SJSA1 (cell line): Measurements from ENCODE around the gene PCYT1B. TPM values are rescaled to one million over a fixed set of nuclear protein-coding genes. Genes with fewer than 3 reads are reported as not detected.

Experiments used
- DNase-seq, 2 experiments: peaks; one replicate each; pipeline ENCODE4 v3.0.0-alpha.2; 2015 to 2020; ENCODE audit warnings: low spot score in 2 of 2, low read depth in 1 of 2
- H3K27ac ChIP-seq: fragments of 250-450 bp; sonication (Bioruptor Pico); 2 replicates; pipeline ENCODE4 v1.5.1; 2020; ENCODE audit warnings: mild to moderate bottlenecking, moderate library complexity
- H3K27me3 ChIP-seq: fragments of 250-450 bp; sonication (Bioruptor Pico); replicated peaks from 2 replicates; pipeline ENCODE4 v1.5.1; 2020; ENCODE audit warnings: mild to moderate bottlenecking, moderate library complexity
- H3K36me3 ChIP-seq: fragments of 250-450 bp; sonication (Bioruptor Pico); 2 replicates; pipeline ENCODE4 v1.5.1; 2020; ENCODE audit warnings: mild to moderate bottlenecking
- H3K4me1 ChIP-seq: fragments of 250-450 bp; sonication (Bioruptor Pico); replicated peaks from 2 replicates; pipeline ENCODE4 v1.6.1; 2021; ENCODE audit warnings: mild to moderate bottlenecking
- H3K4me3 ChIP-seq: fragments of 250-450 bp; sonication (Bioruptor Pico); 2 replicates; pipeline ENCODE4 v1.5.1; 2020; ENCODE audit warnings: mild to moderate bottlenecking
- H3K9me3 ChIP-seq: fragments of 250-450 bp; sonication (Bioruptor Pico); replicated peaks from 2 replicates; pipeline ENCODE4 v1.5.1; 2020; ENCODE audit warnings: mild to moderate bottlenecking
- total RNA-seq: library from RNA; depleted of rRNA; stranded (reverse); fragments of >200 nt; shearing (Covaris generic); gene quantifications from 2 replicates; pipeline ENCODE4 v1.2.3, GENCODE V29; 2014

Gene PCYT1B
- total RNA-seq, 1 experiment from 2014 or later = not detected

DNA sequence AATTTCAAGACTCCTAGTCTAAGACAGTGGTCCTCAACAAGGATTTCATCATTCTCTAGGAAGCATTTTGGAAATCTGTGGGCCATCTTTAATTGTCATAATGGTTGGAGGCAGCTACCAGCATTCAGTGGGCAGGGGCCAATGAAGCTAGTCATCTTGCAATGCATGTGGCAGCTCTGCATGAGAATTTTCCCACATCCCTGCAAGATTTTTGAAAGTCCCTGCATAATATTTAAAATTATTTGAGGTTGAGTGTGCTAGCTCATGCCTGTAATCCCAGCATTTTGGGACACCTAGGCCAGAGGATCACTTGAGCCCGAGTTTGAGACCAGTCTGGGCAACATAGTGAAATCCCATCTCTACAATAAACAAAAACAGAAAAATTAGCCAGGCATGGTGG lies 44.0 kb downstream of the PCYT1B start:
- no peak overlapping the region for H3K4me3 ChIP-seq

DNA sequence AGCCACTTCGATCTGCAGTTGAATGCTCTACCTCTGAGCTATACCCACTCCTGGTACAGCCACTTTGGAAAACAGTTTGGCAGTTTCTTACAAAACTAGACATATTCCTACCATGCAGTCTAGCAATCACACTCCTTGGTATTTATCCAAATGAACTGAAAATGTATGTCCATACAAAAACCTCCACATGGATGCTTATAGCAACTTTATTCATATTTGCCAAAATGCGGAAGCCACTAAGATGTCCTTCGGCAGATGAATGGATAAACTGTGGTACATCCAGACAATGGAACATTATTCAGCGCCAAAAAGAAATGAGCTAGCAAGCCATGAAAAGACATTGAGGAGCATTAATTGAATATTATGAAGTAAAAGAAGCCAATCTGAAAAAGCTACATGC lies 45.3 kb downstream of the PCYT1B start:
- no peaks in the 10 kb centered on the region for H3K4me1 ChIP-seq
- H3K27ac ChIP-seq = no peak overlapping the region
- DNase-seq = no peak
- no peaks in the 10 kb centered on the region for H3K27me3 ChIP-seq
- H3K36me3 ChIP-seq = no peaks in the 10 kb centered on the region
- no peaks in the 10 kb centered on the region for H3K9me3 ChIP-seq
- H3K4me3 ChIP-seq = no peak overlapping the region

More for the DNA sequence above, 44.0 kb downstream of the PCYT1B start:
- H3K4me1 ChIP-seq = no peaks in the 10 kb centered on the region
- no peaks in the 10 kb centered on the region for H3K27me3 ChIP-seq
- no peak for DNase-seq
- H3K9me3 ChIP-seq = no peaks in the 10 kb centered on the region
- H3K36me3 ChIP-seq = no peaks in the 10 kb centered on the region
- H3K27ac ChIP-seq = no peak overlapping the region

DNA sequence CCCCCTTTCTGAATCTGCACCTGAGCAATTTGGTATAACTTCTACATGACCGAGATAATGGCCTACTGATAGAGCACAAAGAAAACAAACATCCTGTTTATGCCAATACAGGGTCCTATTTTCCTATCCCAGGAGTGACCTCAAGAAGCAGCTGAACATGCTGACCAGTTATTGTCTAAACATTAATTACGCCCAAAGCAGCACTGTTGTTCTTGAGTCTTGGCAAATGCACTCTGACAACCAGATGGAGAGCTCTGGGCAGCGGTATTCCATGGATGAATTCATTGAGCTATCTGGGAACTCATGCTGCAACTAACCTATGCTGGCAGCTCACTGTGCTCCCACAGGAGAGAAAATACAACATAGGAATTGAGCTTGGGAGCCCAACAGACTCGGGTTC lies 52.6 kb downstream of the PCYT1B start:
- DNase-seq = no peak
- Histone ChIP-seq H3K27me3 (no peaks in the 10 kb centered on the region), H3K4me3 (no peak overlapping the region), H3K27ac (no peak overlapping the region), H3K36me3 (no peaks in the 10 kb centered on the region), H3K9me3 (no peaks in the 10 kb centered on the region), H3K4me1 (no peaks in the 10 kb centered on the region)

DNA sequence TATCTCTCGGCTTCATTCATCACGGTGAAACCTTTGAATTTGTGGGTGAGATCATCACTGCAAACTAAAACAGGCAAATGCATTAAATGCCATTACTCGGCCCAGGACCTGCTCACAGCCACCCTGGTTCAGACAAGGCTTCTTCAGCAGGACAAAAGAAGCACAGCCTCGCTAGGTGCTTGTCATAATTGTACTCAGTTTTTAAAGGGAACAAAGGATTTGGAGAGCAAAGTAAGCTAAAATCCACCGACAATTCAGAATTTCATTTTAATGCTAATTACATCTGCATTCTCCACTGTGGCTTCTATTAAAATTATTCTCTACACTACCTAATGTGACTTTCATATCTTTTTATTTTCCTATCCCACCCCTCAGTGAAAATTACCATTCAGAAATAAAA lies 57.0 kb downstream of the PCYT1B start:
- Histone ChIP-seq H3K9me3 (no peaks in the 10 kb centered on the region), H3K4me1 (no peaks in the 10 kb centered on the region), H3K27ac (no peak overlapping the region), H3K27me3 (no peaks in the 10 kb centered on the region), H3K4me3 (no peak overlapping the region), H3K36me3 (no peaks in the 10 kb centered on the region)
- no peak for DNase-seq

DNA sequence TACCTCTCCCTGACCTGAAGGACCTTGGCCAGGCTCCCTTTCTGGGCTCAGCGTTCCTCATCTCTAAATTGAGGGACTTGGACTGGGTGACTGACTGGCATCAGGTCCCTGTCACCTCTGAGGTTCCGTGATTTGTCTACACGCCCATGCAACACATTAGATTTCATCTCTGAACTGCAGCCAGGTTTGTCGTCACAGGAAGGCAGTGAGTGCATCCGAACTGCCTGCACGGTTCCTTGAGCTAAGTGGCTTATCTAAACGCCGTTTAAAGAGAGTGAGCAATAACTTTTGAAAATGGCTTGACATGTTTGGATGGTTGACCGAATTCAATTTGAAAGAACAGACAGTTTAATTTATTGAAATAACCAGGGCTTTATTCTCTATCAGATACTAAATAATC lies 70.1 kb downstream of the PCYT1B start:
- Histone ChIP-seq H3K4me3 (no peak overlapping the region), H3K36me3 (no peaks in the 10 kb centered on the region), H3K27ac (no peak overlapping the region), H3K4me1 (no peaks in the 10 kb centered on the region), H3K27me3 (no peaks in the 10 kb centered on the region), H3K9me3 (no peaks in the 10 kb centered on the region)
- no peak for DNase-seq

DNA sequence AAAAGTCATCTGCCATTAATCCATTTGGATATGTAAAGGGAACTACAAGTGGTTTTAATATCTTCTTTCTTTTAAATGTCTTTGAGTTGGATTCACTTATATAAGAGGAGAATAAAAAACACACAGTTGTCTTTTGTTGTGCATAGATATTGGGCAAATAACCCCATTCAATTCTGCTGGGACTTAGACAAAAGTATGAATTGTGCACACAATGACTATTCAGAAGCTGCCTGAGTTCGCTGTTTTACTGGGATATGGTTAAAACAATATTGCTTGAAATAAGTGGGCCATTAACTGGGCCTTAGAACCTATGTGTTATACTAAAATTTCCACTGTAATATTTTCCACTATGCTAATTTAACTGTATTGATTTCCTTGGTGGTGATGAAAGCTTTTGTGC lies 71.7 kb downstream of the PCYT1B start:
- H3K4me1 ChIP-seq = no peaks in the 10 kb centered on the region

DNA sequence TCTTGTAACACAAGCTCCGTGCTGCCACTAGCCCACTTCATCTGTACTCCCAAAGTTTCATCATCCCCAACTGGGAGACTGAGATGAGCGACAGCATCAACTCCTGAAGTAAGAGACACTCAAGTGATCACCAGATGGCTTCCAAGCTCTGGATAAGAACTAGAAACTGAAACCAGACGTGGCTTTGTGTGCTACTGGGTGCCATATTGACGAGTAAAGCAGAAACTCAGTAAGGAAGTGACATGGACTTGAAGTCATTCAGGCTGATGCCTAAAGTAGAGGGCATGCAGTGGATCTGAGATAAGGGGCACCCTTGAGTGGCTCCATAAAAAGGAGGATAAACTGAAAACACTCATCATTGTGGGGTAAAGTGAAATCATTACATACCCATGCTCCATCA lies 72.4 kb downstream of the PCYT1B start:
- Histone ChIP-seq H3K4me1 (no peaks in the 10 kb centered on the region), H3K9me3 (no peaks in the 10 kb centered on the region), H3K27ac (no peak overlapping the region), H3K4me3 (no peak overlapping the region), H3K27me3 (no peaks in the 10 kb centered on the region), H3K36me3 (no peaks in the 10 kb centered on the region)
- no peak for DNase-seq

More for the DNA sequence above, 71.7 kb downstream of the PCYT1B start:
- Histone ChIP-seq H3K4me3 (no peak overlapping the region), H3K27ac (no peak overlapping the region), H3K36me3 (no peaks in the 10 kb centered on the region), H3K27me3 (no peaks in the 10 kb centered on the region), H3K9me3 (no peaks in the 10 kb centered on the region)
- no peak for DNase-seq

DNA sequence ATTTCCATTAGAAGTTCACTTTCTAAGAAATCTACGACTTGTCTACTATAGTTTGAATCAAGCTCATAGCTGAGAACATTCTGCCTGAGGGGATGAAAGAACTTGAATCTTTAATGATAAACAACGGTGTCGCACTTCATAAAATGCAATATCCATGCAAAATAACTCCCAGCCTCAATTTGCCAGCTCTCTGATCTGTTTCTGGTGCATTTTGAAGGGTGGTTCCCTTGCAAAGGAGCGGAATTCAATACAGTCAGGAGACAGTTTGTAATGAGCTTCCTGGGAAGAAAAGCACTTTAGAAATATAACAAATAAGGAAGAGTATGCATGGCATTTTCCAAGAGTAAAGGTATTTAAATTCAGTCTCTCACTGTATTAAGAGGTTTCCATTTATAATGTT lies 80.0 kb downstream of the PCYT1B start:
- Histone ChIP-seq H3K27me3 (no peaks in the 10 kb centered on the region), H3K9me3 (no peaks in the 10 kb centered on the region), H3K4me1 (no peaks in the 10 kb centered on the region), H3K27ac (no peak overlapping the region), H3K4me3 (no peak overlapping the region), H3K36me3 (no peaks in the 10 kb centered on the region)
- no peak for DNase-seq

DNA sequence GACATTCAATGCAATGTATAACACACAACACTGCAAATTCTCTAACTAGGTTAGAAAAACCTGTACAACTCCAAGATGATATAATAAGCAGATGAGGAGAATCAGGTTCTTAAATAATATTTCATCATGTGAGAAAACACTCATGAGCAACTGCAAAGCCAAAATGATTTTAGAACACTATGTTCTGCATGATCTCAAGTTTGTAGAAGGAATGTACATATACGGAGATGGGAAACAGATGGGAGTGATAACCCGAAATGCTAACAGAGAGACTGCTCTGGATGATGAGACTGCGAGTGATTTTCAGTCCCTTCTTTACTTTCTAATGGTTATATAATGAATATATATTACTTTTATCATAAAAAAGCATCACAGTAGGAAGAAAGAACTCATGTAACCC lies 80.9 kb downstream of the PCYT1B start:
- no peak for DNase-seq
- Histone ChIP-seq H3K27me3 (no peaks in the 10 kb centered on the region), H3K27ac (no peak overlapping the region), H3K4me3 (no peak overlapping the region), H3K9me3 (no peaks in the 10 kb centered on the region), H3K4me1 (no peaks in the 10 kb centered on the region), H3K36me3 (no peaks in the 10 kb centered on the region)

DNA sequence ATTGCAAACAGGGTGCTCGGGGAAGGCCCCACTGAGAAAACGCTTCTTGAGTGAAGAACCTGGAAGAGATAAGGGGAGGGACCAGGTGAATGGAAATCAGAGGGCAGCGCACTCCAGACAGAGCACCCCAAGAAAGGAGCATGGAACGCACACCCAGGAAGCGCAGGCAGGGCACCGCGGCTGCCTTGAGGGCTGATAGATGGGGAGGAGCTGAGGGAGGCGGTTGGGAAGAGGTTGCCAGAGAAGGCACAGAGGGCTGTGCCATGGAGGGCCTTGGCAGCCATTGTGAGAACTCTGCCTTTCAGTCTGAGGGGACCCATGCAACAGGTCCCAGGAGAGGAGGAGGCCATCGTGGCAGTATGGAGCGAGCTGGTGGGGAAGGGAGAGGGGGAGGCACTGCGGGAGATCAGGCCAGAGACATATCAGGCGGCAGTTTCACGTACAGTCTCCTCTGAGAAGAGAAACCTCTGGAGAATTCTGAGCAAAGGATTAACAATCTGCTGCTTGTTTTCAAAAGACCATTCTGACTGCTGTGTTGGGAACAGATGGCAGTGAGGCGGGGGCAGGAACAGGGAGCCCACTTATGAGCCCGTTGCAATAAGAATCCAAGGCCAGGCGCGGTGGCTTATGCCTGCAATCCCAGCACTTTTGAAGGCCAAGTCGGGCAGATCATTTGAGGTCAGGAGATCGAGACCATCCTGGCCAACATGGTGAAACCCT lies 83.7 kb downstream of the PCYT1B start:
- no peak overlapping the region for H3K4me3 ChIP-seq
- H3K27me3 ChIP-seq = no peaks in the 10 kb centered on the region
- no peak for DNase-seq
- H3K36me3 ChIP-seq = no peaks in the 10 kb centered on the region
- H3K27ac ChIP-seq = no peak overlapping the region
- H3K9me3 ChIP-seq = no peaks in the 10 kb centered on the region
- H3K4me1 ChIP-seq = no peaks in the 10 kb centered on the region

DNA sequence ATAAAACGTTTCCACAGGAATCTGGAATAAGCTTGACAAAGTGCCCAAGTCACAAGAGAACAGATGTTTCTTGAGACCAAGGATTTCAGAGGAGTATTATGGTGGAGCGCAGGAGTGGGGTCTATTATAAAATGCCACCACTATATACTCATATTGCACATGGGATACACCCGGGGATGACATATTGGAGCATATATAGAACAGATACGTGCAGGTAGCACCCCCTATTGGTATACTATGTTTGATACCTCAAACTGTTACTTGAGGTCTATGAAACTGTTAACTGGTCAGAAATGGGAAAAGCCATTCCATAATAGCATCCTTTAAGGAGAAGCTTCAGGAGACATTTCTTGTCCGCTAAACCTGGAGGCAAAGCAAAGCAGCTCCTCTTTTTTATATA lies 86.0 kb downstream of the PCYT1B start:
- no peaks in the 10 kb centered on the region for H3K36me3 ChIP-seq
- no peaks in the 10 kb centered on the region for H3K9me3 ChIP-seq
- no peak overlapping the region for H3K4me3 ChIP-seq
- H3K27ac ChIP-seq = no peak overlapping the region
- H3K4me1 ChIP-seq = no peaks in the 10 kb centered on the region
- H3K27me3 ChIP-seq = no peaks in the 10 kb centered on the region
- DNase-seq = no peak

DNA sequence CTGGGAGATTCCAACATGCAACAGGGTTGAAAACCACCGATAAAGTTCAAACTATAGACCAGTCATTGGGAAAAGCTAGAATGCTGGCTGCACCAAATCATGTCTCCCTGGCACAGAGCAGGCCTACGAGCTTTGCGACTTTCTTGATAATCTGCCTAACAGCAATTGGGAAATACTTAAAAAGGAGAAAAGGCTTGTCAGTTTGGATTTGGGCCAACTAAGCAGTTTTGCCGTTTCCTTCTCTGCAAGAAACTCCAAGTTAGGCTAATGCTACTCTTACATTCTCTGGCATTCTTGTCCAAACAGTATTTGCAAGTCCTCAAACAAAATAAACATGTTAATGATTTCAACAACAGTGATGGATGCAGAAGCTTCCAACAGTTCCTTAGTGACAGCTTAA lies 94.1 kb downstream of the PCYT1B start:
- H3K4me1 ChIP-seq = no peaks in the 10 kb centered on the region
- H3K27me3 ChIP-seq = no peaks in the 10 kb centered on the region
- no peaks in the 10 kb centered on the region for H3K9me3 ChIP-seq
- DNase-seq = no peak
- H3K4me3 ChIP-seq = no peak overlapping the region
- H3K36me3 ChIP-seq = no peaks in the 10 kb centered on the region
- H3K27ac ChIP-seq = no peak overlapping the region

DNA sequence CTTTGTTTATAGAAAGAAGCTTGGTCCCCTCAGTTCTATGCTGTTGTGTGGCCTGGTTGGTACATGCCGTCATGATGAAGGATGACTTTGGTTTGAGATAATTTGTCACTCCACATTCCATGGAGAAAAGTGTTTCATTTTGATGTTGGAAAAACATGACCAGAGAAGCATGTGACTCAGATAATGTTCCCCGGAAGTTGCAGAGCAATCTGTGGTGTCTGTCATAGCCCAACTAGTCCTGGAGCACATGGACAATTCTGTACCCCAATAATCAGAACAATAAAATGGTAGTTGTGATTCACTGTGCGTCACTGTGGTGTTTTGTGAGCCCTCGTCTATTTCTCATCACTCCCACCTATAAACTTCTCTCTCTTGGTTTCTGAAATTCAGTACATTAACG lies 97.0 kb downstream of the PCYT1B start:
- no peaks in the 10 kb centered on the region for H3K27me3 ChIP-seq
- no peak overlapping the region for H3K27ac ChIP-seq
- no peaks in the 10 kb centered on the region for H3K4me1 ChIP-seq
- H3K36me3 ChIP-seq = no peaks in the 10 kb centered on the region
- no peaks in the 10 kb centered on the region for H3K9me3 ChIP-seq
- no peak overlapping the region for H3K4me3 ChIP-seq
- no peak for DNase-seq

DNA sequence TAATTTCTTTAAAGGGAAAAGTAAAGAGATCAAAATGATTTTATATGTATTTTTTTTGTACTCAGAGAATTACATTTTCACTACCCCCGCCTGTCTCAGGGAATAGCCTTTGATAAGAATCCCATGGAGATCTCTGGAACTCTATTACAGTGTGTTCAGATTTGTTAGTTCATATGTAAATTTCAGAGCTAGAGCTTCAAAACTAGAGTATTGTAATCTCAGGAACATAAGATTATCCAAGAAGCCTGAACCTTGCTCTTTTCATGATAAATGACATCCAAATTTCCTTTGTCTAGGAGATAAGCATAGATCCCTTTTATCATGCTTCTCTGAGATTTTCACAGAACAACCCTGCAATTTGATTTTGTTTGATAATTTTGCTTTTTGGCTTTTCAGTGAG lies 99.2 kb downstream of the PCYT1B start:
- Histone ChIP-seq H3K4me3 (no peak overlapping the region), H3K27me3 (no peaks in the 10 kb centered on the region), H3K4me1 (no peaks in the 10 kb centered on the region), H3K27ac (no peak overlapping the region), H3K36me3 (no peaks in the 10 kb centered on the region), H3K9me3 (no peaks in the 10 kb centered on the region)
- no peak for DNase-seq

DNA sequence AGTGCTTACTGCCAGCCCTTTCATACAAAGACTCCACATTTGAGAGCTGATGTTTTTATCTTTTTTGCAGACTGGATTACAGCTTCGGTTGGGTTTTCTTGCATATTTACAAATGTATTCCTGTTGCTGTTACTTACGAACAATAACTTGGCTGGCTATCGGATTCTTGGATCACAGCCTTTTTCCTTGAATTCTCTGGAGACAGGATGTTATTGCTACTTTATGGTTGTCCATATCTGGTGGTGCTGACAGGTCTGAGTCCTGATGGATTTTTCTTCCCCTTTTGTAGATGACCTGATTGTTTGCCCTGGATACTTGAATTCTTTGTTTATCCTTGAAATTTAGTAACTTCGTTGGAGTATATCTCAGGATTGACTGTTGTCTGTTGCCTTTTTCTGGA lies 104.4 kb downstream of the PCYT1B start:
- Histone ChIP-seq H3K36me3 (no peaks in the 10 kb centered on the region), H3K9me3 (no peaks in the 10 kb centered on the region), H3K4me3 (no peak overlapping the region), H3K27me3 (no peaks in the 10 kb centered on the region), H3K27ac (no peak overlapping the region), H3K4me1 (no peaks in the 10 kb centered on the region)
- no peak for DNase-seq
